Measurements from ENCODE around the gene XRCC3. TPM values are rescaled to one million over a fixed set of nuclear protein-coding genes. Genes with fewer than 3 reads are reported as not detected.

Gene XRCC3
- total and polyA plus RNA-seq, 2 experiments from 2014 or later, result 20.4 to 72.9 TPM

DNA sequence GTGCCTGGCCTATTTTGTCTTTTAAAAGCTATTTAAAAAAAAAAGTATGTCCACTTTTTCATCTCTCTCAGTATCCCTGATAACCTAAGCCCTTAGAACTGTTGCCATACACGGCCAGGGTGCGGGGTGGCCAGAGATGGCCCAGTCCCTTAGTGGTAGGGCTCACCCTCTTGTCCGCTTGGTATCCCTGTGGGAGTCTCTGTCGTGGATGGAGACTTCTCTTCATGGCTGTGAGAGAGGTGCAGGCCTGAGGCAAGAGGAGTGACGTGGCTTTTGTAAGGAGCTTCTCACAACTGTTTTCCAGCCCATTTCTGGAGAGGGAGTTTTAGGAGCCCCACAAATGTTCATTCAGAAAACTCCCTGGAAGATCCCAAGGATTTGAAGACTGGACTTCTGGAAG, 26.8 kb downstream of the XRCC3 start:
- H3F3A ChIP-seq (replicated peaks; ENCODE audit: low read depth), result peaks cover 6% of the 10 kb centered on the region; the same call in 1 of the 2 replicates
- no peak overlapping the region for H2AFZ ChIP-seq
- no peak for TF ChIP-seq EZH2phosphoT487 (IDR thresholded peaks at IDR 0.05; ENCODE audit: unreplicated experiment)
- TF ChIP-seq NANOG (IDR thresholded peaks at IDR 0.05; ENCODE audit: borderline replicate concordance), result no peak
- TF ChIP-seq, protein P1, sequence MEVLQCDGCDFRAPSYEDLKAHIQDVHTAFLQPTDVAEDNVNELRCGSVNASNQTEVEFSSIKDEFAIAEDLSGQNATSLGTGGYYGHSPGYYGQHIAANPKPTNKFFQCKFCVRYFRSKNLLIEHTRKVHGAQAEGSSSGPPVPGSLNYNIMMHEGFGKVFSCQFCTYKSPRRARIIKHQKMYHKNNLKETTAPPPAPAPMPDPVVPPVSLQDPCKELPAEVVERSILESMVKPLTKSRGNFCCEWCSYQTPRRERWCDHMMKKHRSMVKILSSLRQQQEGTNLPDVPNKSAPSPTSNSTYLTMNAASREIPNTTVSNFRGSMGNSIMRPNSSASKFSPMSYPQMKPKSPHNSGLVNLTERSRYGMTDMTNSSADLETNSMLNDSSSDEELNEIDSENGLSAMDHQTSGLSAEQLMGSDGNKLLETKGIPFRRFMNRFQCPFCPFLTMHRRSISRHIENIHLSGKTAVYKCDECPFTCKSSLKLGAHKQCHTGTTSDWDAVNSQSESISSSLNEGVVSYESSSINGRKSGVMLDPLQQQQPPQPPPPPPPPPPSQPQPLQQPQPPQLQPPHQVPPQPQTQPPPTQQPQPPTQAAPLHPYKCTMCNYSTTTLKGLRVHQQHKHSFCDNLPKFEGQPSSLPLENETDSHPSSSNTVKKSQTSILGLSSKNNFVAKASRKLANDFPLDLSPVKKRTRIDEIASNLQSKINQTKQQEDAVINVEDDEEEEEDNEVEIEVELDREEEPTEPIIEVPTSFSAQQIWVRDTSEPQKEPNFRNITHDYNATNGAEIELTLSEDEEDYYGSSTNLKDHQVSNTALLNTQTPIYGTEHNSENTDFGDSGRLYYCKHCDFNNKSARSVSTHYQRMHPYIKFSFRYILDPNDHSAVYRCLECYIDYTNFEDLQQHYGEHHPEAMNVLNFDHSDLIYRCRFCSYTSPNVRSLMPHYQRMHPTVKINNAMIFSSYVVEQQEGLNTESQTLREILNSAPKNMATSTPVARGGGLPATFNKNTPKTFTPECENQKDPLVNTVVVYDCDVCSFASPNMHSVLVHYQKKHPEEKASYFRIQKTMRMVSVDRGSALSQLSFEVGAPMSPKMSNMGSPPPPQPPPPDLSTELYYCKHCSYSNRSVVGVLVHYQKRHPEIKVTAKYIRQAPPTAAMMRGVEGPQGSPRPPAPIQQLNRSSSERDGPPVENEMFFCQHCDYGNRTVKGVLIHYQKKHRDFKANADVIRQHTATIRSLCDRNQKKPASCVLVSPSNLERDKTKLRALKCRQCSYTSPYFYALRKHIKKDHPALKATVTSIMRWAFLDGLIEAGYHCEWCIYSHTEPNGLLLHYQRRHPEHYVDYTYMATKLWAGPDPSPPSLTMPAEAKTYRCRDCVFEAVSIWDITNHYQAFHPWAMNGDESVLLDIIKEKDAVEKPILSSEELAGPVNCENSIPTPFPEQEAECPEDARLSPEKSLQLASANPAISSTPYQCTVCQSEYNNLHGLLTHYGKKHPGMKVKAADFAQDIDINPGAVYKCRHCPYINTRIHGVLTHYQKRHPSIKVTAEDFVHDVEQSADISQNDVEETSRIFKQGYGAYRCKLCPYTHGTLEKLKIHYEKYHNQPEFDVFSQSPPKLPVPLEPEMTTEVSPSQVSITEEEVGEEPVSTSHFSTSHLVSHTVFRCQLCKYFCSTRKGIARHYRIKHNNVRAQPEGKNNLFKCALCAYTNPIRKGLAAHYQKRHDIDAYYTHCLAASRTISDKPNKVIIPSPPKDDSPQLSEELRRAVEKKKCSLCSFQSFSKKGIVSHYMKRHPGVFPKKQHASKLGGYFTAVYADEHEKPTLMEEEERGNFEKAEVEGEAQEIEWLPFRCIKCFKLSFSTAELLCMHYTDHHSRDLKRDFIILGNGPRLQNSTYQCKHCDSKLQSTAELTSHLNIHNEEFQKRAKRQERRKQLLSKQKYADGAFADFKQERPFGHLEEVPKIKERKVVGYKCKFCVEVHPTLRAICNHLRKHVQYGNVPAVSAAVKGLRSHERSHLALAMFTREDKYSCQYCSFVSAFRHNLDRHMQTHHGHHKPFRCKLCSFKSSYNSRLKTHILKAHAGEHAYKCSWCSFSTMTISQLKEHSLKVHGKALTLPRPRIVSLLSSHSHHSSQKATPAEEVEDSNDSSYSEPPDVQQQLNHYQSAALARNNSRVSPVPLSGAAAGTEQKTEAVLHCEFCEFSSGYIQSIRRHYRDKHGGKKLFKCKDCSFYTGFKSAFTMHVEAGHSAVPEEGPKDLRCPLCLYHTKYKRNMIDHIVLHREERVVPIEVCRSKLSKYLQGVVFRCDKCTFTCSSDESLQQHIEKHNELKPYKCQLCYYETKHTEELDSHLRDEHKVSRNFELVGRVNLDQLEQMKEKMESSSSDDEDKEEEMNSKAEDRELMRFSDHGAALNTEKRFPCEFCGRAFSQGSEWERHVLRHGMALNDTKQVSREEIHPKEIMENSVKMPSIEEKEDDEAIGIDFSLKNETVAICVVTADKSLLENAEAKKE (CRISPR knock-in tag; IDR thresholded peaks at IDR 0.05), result no peak
- TF ChIP-seq, protein P2, sequence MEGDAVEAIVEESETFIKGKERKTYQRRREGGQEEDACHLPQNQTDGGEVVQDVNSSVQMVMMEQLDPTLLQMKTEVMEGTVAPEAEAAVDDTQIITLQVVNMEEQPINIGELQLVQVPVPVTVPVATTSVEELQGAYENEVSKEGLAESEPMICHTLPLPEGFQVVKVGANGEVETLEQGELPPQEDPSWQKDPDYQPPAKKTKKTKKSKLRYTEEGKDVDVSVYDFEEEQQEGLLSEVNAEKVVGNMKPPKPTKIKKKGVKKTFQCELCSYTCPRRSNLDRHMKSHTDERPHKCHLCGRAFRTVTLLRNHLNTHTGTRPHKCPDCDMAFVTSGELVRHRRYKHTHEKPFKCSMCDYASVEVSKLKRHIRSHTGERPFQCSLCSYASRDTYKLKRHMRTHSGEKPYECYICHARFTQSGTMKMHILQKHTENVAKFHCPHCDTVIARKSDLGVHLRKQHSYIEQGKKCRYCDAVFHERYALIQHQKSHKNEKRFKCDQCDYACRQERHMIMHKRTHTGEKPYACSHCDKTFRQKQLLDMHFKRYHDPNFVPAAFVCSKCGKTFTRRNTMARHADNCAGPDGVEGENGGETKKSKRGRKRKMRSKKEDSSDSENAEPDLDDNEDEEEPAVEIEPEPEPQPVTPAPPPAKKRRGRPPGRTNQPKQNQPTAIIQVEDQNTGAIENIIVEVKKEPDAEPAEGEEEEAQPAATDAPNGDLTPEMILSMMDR (conservative IDR thresholded peaks at IDR 0.05; ENCODE audit: low read depth in 2 of 2), result no peak
- TF ChIP-seq ZNF331 (CRISPR knock-in tag; IDR thresholded peaks at IDR 0.05; ENCODE audit: low read depth), result no peak
- TF ChIP-seq ZNF114 (CRISPR knock-in tag; IDR thresholded peaks at IDR 0.05), result no peak
- TF ChIP-seq, protein P3, sequence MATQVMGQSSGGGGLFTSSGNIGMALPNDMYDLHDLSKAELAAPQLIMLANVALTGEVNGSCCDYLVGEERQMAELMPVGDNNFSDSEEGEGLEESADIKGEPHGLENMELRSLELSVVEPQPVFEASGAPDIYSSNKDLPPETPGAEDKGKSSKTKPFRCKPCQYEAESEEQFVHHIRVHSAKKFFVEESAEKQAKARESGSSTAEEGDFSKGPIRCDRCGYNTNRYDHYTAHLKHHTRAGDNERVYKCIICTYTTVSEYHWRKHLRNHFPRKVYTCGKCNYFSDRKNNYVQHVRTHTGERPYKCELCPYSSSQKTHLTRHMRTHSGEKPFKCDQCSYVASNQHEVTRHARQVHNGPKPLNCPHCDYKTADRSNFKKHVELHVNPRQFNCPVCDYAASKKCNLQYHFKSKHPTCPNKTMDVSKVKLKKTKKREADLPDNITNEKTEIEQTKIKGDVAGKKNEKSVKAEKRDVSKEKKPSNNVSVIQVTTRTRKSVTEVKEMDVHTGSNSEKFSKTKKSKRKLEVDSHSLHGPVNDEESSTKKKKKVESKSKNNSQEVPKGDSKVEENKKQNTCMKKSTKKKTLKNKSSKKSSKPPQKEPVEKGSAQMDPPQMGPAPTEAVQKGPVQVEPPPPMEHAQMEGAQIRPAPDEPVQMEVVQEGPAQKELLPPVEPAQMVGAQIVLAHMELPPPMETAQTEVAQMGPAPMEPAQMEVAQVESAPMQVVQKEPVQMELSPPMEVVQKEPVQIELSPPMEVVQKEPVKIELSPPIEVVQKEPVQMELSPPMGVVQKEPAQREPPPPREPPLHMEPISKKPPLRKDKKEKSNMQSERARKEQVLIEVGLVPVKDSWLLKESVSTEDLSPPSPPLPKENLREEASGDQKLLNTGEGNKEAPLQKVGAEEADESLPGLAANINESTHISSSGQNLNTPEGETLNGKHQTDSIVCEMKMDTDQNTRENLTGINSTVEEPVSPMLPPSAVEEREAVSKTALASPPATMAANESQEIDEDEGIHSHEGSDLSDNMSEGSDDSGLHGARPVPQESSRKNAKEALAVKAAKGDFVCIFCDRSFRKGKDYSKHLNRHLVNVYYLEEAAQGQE (IDR thresholded peaks at IDR 0.05; ENCODE audit: unreplicated experiment), result no peak
- no peak for TF ChIP-seq STAT1 (IDR thresholded peaks at IDR 0.05; ENCODE audit: unreplicated experiment)
- no peak for TF ChIP-seq CREB1 (CRISPR knock-in tag; IDR thresholded peaks at IDR 0.05; ENCODE audit: low read depth)
- TF ChIP-seq, protein P4, sequence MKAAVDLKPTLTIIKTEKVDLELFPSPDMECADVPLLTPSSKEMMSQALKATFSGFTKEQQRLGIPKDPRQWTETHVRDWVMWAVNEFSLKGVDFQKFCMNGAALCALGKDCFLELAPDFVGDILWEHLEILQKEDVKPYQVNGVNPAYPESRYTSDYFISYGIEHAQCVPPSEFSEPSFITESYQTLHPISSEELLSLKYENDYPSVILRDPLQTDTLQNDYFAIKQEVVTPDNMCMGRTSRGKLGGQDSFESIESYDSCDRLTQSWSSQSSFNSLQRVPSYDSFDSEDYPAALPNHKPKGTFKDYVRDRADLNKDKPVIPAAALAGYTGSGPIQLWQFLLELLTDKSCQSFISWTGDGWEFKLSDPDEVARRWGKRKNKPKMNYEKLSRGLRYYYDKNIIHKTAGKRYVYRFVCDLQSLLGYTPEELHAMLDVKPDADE (IDR thresholded peaks at IDR 0.05), result no peak
- TF ChIP-seq EZH2 (IDR thresholded peaks at IDR 0.05; ENCODE audit: low read depth, unreplicated experiment), result no peak
- TF ChIP-seq POLR2AphosphoS5 (IDR thresholded peaks at IDR 0.05; ENCODE audit: low read depth), result no peak
- Mint-ChIP-seq H3K36me3 (ENCODE audit: low read depth) (peaks cover 44% of the 10 kb centered on the region), H3K9me3 (no peaks in the 10 kb centered on the region), H3K4me1 (peaks cover 3% of the 10 kb centered on the region; the same call in 2 of the 3 replicates), H3K4me3 (no peak overlapping the region), H3K27me3 (ENCODE audit: insufficient read depth, low read depth, poor library complexity) (peaks cover 5% of the 10 kb centered on the region), H3K27ac (peak overlapping the region; percentile 44; the same call in 1 of the 2 replicates)
- no peak overlapping the region for H3K27ac ChIP-seq (ENCODE audit: low read depth)
- no peak overlapping the region for H3K4me2 ChIP-seq
- H4K20me1 ChIP-seq (replicated peaks; ENCODE audit: insufficient read depth), result peaks cover 24% of the 10 kb centered on the region
- no peaks in the 10 kb centered on the region for H3K4me1 ChIP-seq (ENCODE audit: insufficient read depth)
- no peak for DNase-seq (ENCODE audit: low spot score)
- ATAC-seq, result no peak
- no peaks in the 10 kb centered on the region for H3K27me3 ChIP-seq (ENCODE audit: insufficient read depth)
- peaks cover 37% of the 10 kb centered on the region for H3K79me2 ChIP-seq (replicated peaks; ENCODE audit: insufficient read depth)
- peaks cover 32% of the 10 kb centered on the region for H3K36me3 ChIP-seq (ENCODE audit: insufficient read depth)
- H3K4me3 ChIP-seq, result no peak overlapping the region
- no peaks in the 10 kb centered on the region for H3K9me2 ChIP-seq (ENCODE audit: insufficient read depth)

Measured in GM23338 (cell line).